ENCODE results near the gene MSRB3.

Gene MSRB3

GRCh38 chr12:65427646-65428045 lies 149.2 kb downstream of the MSRB3 start:
- DNase-seq (ENCODE audit: low spot score), result no peak
- no peak overlapping the region for H3K27ac ChIP-seq
- H3K4me3 ChIP-seq, result no peak overlapping the region
- no peak for TF ChIP-seq CTCF (IDR thresholded peaks at IDR 0.05)

- DNase-seq (ENCODE audit: low spot score), result no peak
- H3K27ac ChIP-seq, result no peak overlapping the region
- H3K4me3 ChIP-seq, result no peak overlapping the region
- no peak for TF ChIP-seq CTCF (IDR thresholded peaks at IDR 0.05)
Observed at GRCh38 chr12:65430006-65430405, 151.5 kb downstream of the MSRB3 start.

- Histone ChIP-seq H3K4me3 (no peak overlapping the region), H3K27ac (no peak overlapping the region)
- no peak for TF ChIP-seq CTCF (IDR thresholded peaks at IDR 0.05)
- DNase-seq (ENCODE audit: low spot score), result no peak
Observed at GRCh38 chr12:65430571-65431306, 152.3 kb downstream of the MSRB3 start.

- no peak for DNase-seq (ENCODE audit: low spot score)
- no peak for TF ChIP-seq CTCF (IDR thresholded peaks at IDR 0.05)
- Histone ChIP-seq H3K4me3 (no peak overlapping the region), H3K27ac (no peak overlapping the region)
Observed at GRCh38 chr12:65432114-65432513, 153.6 kb downstream of the MSRB3 start.

- no peak for DNase-seq (ENCODE audit: low spot score)
- Histone ChIP-seq H3K27ac (no peak overlapping the region), H3K4me3 (no peak overlapping the region)
- no peak for TF ChIP-seq CTCF (IDR thresholded peaks at IDR 0.05)
Observed at GRCh38 chr12:65432651-65433050, 154.2 kb downstream of the MSRB3 start.

GRCh38 chr12:65434737-65435136 lies 156.3 kb downstream of the MSRB3 start:
- no peak overlapping the region for H3K27ac ChIP-seq
- no peak for TF ChIP-seq CTCF (IDR thresholded peaks at IDR 0.05)
- DNase-seq (ENCODE audit: low spot score), result no peak
- H3K4me3 ChIP-seq, result no peak overlapping the region

- H3K27ac ChIP-seq, result no peak overlapping the region
- DNase-seq (ENCODE audit: low spot score), result no peak
- H3K4me3 ChIP-seq, result no peak overlapping the region
- no peak for TF ChIP-seq CTCF (IDR thresholded peaks at IDR 0.05)
Observed at GRCh38 chr12:65443038-65443437, 164.6 kb downstream of the MSRB3 start.

All from coronary artery (tissue), 2 donors.